Measurements from ENCODE around the gene TOMM40.

- TF ChIP-seq CTCF (conservative IDR thresholded peaks at IDR 0.05), result no peak
- no peak for TF ChIP-seq EZH2 (IDR thresholded peaks at IDR 0.05; ENCODE audit: low read depth)
These were observed 57.8 kb downstream of the TOMM40 start for GRCh38 chr19:44948763-44949374.

Data from PC-9 (cell line).